WTC11 (cell line): ENCODE measurements around the gene ATP5PF. TPM values are rescaled to one million over a fixed set of nuclear protein-coding genes. Genes with fewer than 3 reads are reported as not detected.

Experiments used
- ATAC-seq: fragments of 200-7000 bp; cut with Tn5 transposase; 2 replicates; pipeline ENCODE4 v1.10.0; 2021; ENCODE audit warnings: mild to moderate bottlenecking, moderate library complexity
- CTCF ChIA-PET: fragments of 300-600 bp; sonication (Branson Sonifier 250); formaldehyde crosslinking; loops from one replicate; lab custom pipeline; 2021; ENCODE audit warnings: antibody characterized with exemption; lab: Charles Lee
- POLR2A ChIA-PET: fragments of 350-600 bp; sonication (Branson Sonifier 250); formaldehyde crosslinking; loops from one replicate; lab custom pipeline; 2021; ENCODE audit warnings: antibody characterized with exemption; lab: Charles Lee
- DNase-seq: peaks from one replicate; pipeline ENCODE4 v3.0.0; 2021; ENCODE audit warnings: low spot score
- H3K27ac Mint-ChIP-seq: 2 replicates; pipeline ENCODE4 v1.8.0; 2021; ENCODE audit warnings: mixed read lengths
- H3K27me3 Mint-ChIP-seq: 2 replicates; pipeline ENCODE4 v1.8.0; 2021; ENCODE audit warnings: low read depth, mild to moderate bottlenecking, moderate library complexity, mixed read lengths
- H3K36me3 Mint-ChIP-seq: 2 replicates; pipeline ENCODE4 v1.8.0; 2021; ENCODE audit warnings: mixed read lengths
- H3K4me1 Mint-ChIP-seq: 2 replicates; pipeline ENCODE4 v1.8.0; 2022; ENCODE audit warnings: mixed read lengths
- H3K4me3 Mint-ChIP-seq: 2 replicates; pipeline ENCODE4 v1.8.0; 2021; ENCODE audit warnings: mild to moderate bottlenecking, moderate library complexity, mixed read lengths
- H3K9me3 Mint-ChIP-seq: 2 replicates; pipeline ENCODE4 v1.8.0; 2021; ENCODE audit warnings: mixed read lengths
- ATF1 ChIP-seq: sonication (generic); formaldehyde crosslinking; IDR thresholded peaks from 2 replicates; pipeline ENCODE4 v1.8.1; 2023; ENCODE audit warnings: mild to moderate bottlenecking, moderate library complexity, missing genetic modification reagents
- CREB1 ChIP-seq: sonication (generic); formaldehyde crosslinking; IDR thresholded peaks from 2 replicates; pipeline ENCODE4 v1.8.0; 2023; ENCODE audit warnings: mild to moderate bottlenecking, missing genetic modification reagents
- CREM ChIP-seq: sonication (generic); formaldehyde crosslinking; IDR thresholded peaks from 2 replicates; pipeline ENCODE4 v1.8.1; 2022; ENCODE audit warnings: mild to moderate bottlenecking, missing genetic modification reagents, moderate library complexity
- ELF4 ChIP-seq: sonication (generic); formaldehyde crosslinking; IDR thresholded peaks from 2 replicates; pipeline ENCODE4 v1.8.1; 2022; ENCODE audit warnings: low read depth, mild to moderate bottlenecking, moderate library complexity, missing genetic modification reagents
- ESRRA ChIP-seq: sonication (generic); formaldehyde crosslinking; IDR thresholded peaks from 2 replicates; pipeline ENCODE4 v1.8.1; 2022; ENCODE audit warnings: mild to moderate bottlenecking, missing genetic modification reagents, borderline replicate concordance
- NR1H2 ChIP-seq: sonication (generic); formaldehyde crosslinking; IDR thresholded peaks from 2 replicates; pipeline ENCODE4 v1.9.0; 2021; ENCODE audit warnings: mild to moderate bottlenecking, moderate library complexity, missing genetic modification reagents
- OVOL2 ChIP-seq: fragments of 250-450 bp; sonication (Bioruptor Pico); IDR thresholded peaks from 2 replicates; pipeline ENCODE4 v1.9.0; 2021; ENCODE audit warnings: mild to moderate bottlenecking, borderline replicate concordance
- SMAD3 ChIP-seq: sonication (generic); formaldehyde crosslinking; IDR thresholded peaks from 2 replicates; pipeline ENCODE4 v1.8.0; 2022; ENCODE audit warnings: missing genetic modification reagents, mild to moderate bottlenecking, borderline replicate concordance
- SOX15 ChIP-seq: fragments of 250-450 bp; sonication (Bioruptor Pico); IDR thresholded peaks from 2 replicates; pipeline ENCODE4 v1.9.0; 2021; ENCODE audit warnings: mild to moderate bottlenecking
- SP1 ChIP-seq: sonication (generic); formaldehyde crosslinking; conservative IDR thresholded peaks from 2 replicates; pipeline ENCODE4 v1.8.1; 2022; ENCODE audit warnings: missing genetic modification reagents
- ZNF232 ChIP-seq: sonication (generic); formaldehyde crosslinking; IDR thresholded peaks from 2 replicates; pipeline ENCODE4 v1.8.0; 2022; ENCODE audit warnings: mild to moderate bottlenecking, missing genetic modification reagents
- ZNF317 ChIP-seq: sonication (generic); formaldehyde crosslinking; IDR thresholded peaks from 2 replicates; pipeline ENCODE4 v1.8.1; 2023; ENCODE audit warnings: low read depth, mild to moderate bottlenecking, moderate library complexity, missing genetic modification reagents, borderline replicate concordance
- ZNF396 ChIP-seq: fragments of 250-450 bp; sonication (Bioruptor Pico); IDR thresholded peaks from 2 replicates; pipeline ENCODE4 v1.8.0; 2021; ENCODE audit warnings: mild to moderate bottlenecking, moderate library complexity, borderline replicate concordance
- ZNF416 ChIP-seq: fragments of 250-450 bp; sonication (Bioruptor Pico); IDR thresholded peaks from 2 replicates; pipeline ENCODE4 v1.9.0; 2021; ENCODE audit warnings: mild to moderate bottlenecking, inconsistent platforms
- total RNA-seq: library from RNA; stranded (reverse); gene quantifications from 3 replicates; pipeline ENCODE4 v1.2.3, GENCODE V29; 2021
- TF ChIP-seq, protein P1 (sequence below): sonication (generic); formaldehyde crosslinking; IDR thresholded peaks from 2 replicates; pipeline ENCODE4 v1.8.0; 2023; ENCODE audit warnings: missing genetic modification reagents
- TF ChIP-seq, protein P2 (sequence below): sonication (generic); formaldehyde crosslinking; IDR thresholded peaks from 2 replicates; pipeline ENCODE4 v1.8.0; 2022; ENCODE audit warnings: mild to moderate bottlenecking, missing genetic modification reagents
- TF ChIP-seq, protein P3 (sequence below): sonication (generic); formaldehyde crosslinking; IDR thresholded peaks from 2 replicates; pipeline ENCODE4 v1.8.1; 2023; ENCODE audit warnings: mild to moderate bottlenecking, missing genetic modification reagents
- TF ChIP-seq, protein P4 (sequence below): sonication (generic); formaldehyde crosslinking; IDR thresholded peaks from 2 replicates; pipeline ENCODE4 v1.8.1; 2022; ENCODE audit warnings: mild to moderate bottlenecking, moderate library complexity, missing genetic modification reagents
- TF ChIP-seq, protein P5 (sequence below): sonication (generic); formaldehyde crosslinking; IDR thresholded peaks from 2 replicates; pipeline ENCODE4 v1.8.0; 2023; ENCODE audit warnings: mild to moderate bottlenecking, missing genetic modification reagents

ATP5PF gene
- total RNA-seq, 1 experiment from 2014 or later = 129 TPM

DNA sequence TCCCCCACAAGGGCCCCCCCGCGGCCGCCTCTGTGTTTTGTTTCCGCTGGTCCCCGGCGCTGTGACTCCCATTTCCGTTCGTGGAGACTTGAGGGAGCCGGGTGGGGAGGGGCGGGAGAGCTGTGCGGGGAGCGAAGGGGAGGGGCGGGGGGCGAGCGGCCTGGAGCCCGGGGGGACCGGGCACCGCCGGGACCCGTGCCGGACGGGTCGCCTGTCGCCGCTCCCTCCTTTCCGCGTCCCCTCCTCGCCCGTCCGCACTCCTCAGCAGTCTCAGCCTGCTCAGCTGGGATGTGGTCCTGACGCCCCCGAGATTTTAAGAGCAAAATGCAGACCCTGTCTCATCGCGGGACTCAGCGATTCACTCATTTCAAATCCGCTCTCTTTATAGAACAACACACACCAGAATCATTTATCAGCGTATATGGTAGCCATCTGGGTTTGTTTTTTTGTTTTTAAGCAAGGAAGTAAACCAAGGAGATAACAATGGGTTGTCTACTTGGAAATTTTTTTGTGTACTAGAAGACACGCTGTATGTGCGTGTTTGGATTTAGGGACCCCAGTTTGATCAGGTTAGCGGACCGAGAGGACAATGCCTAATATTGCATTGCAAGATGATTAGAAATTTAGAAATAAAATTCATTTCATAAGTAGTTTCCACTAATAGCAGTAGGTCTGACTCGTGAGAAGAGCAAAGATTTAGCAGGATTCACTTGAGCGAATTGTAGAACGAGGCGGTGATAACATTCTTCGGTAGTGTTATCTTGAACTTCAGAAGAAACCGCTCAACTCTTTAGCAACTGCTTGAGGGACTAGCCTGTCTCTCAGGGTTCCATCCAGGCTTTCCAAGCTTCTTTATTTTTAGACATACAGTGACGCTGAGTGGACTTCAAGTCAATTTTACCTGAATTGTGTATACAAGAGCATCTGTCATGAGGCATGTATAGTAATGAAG, 1.2 kb upstream of the ATP5PF start:
- peaks cover 19% of the 10 kb centered on the region for H3K4me1 Mint-ChIP-seq
- H3K9me3 Mint-ChIP-seq = no peaks in the 10 kb centered on the region
- H3K27ac Mint-ChIP-seq = peak overlapping the region; percentile 98
- ChIA-PET POLR2A (no interaction called here), CTCF (interaction anchor here (1.5 kb wide), 1 partner anchor 126 kb away, joined by 3 read pairs; no protein-coding TSS in a partner anchor)
- H3K4me3 Mint-ChIP-seq = peak overlapping the region; percentile 97
- H3K36me3 Mint-ChIP-seq = no peaks in the 10 kb centered on the region
- DNase-seq (no peak), ATAC-seq (peak; percentile 15)
- no peaks in the 10 kb centered on the region for H3K27me3 Mint-ChIP-seq
- no peak for TF ChIP-seq ZNF317 (CRISPR knock-in tag)
- TF ChIP-seq CREB1 (CRISPR knock-in tag) = no peak

DNA sequence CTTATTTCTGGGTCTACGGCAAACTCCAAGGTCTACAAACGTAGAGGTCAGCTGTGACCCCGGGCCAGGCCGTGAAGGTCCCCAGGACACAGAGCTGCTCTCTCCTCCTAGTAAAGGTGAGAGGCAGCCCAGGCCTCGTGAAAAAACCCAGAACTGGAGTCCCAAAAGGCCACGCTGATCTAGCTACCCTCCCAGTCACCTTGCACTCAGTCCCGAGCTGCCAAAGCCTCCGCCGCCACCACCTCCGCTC, 125 bp downstream of the ATP5PF start:
- ChIA-PET CTCF (interaction anchor here (0.6 to 1.5 kb wide), 3 partner anchors 67 to 128 kb away, joined by 3 read pairs; no protein-coding TSS in a partner anchor), POLR2A (interaction anchor here (0.7 kb wide), 1 partner anchor 127 kb away, joined by 3 read pairs; no protein-coding TSS in a partner anchor)
- H3K9me3 Mint-ChIP-seq = no peaks in the 10 kb centered on the region
- TF ChIP-seq ESRRA (CRISPR knock-in tag) (0 out of 2 replicates have a peak, but pooled peaks have one; percentile 9), ZNF232 (CRISPR knock-in tag) (0 out of 2 replicates have a peak, but pooled peaks have one; percentile 46), SOX15 (CRISPR knock-in tag) (no peak), OVOL2 (CRISPR knock-in tag) (no peak), ELF4 (CRISPR knock-in tag) (no peak), ZNF416 (CRISPR knock-in tag) (no peak), SP1 (CRISPR knock-in tag) (no peak), SMAD3 (CRISPR knock-in tag) (peak; percentile 75; the same call in 1 of the 2 replicates)
- TF ChIP-seq, protein P1, sequence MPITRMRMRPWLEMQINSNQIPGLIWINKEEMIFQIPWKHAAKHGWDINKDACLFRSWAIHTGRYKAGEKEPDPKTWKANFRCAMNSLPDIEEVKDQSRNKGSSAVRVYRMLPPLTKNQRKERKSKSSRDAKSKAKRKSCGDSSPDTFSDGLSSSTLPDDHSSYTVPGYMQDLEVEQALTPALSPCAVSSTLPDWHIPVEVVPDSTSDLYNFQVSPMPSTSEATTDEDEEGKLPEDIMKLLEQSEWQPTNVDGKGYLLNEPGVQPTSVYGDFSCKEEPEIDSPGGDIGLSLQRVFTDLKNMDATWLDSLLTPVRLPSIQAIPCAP (CRISPR knock-in tag) = no peak
- TF ChIP-seq, protein P2, sequence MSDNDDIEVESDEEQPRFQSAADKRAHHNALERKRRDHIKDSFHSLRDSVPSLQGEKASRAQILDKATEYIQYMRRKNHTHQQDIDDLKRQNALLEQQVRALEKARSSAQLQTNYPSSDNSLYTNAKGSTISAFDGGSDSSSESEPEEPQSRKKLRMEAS = no peak
- TF ChIP-seq, protein P3, sequence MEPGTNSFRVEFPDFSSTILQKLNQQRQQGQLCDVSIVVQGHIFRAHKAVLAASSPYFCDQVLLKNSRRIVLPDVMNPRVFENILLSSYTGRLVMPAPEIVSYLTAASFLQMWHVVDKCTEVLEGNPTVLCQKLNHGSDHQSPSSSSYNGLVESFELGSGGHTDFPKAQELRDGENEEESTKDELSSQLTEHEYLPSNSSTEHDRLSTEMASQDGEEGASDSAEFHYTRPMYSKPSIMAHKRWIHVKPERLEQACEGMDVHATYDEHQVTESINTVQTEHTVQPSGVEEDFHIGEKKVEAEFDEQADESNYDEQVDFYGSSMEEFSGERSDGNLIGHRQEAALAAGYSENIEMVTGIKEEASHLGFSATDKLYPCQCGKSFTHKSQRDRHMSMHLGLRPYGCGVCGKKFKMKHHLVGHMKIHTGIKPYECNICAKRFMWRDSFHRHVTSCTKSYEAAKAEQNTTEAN (CRISPR knock-in tag) = no peak
- TF ChIP-seq, protein P4, sequence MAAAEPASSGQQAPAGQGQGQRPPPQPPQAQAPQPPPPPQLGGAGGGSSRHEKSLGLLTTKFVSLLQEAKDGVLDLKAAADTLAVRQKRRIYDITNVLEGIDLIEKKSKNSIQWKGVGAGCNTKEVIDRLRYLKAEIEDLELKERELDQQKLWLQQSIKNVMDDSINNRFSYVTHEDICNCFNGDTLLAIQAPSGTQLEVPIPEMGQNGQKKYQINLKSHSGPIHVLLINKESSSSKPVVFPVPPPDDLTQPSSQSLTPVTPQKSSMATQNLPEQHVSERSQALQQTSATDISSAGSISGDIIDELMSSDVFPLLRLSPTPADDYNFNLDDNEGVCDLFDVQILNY (CRISPR knock-in tag) = 0 out of 2 replicates have a peak, but pooled peaks have one; percentile 9
- TF ChIP-seq, all 79 proteins: peak for 4
- Mint-ChIP-seq H3K27me3 (no peaks in the 10 kb centered on the region), H3K27ac (peak overlapping the region; percentile 100), H3K36me3 (peaks cover 6% of the 10 kb centered on the region), H3K4me1 (peaks cover 19% of the 10 kb centered on the region), H3K4me3 (peak overlapping the region; percentile 100)
- DNase-seq = no peak
- ATAC-seq = no peak

DNA sequence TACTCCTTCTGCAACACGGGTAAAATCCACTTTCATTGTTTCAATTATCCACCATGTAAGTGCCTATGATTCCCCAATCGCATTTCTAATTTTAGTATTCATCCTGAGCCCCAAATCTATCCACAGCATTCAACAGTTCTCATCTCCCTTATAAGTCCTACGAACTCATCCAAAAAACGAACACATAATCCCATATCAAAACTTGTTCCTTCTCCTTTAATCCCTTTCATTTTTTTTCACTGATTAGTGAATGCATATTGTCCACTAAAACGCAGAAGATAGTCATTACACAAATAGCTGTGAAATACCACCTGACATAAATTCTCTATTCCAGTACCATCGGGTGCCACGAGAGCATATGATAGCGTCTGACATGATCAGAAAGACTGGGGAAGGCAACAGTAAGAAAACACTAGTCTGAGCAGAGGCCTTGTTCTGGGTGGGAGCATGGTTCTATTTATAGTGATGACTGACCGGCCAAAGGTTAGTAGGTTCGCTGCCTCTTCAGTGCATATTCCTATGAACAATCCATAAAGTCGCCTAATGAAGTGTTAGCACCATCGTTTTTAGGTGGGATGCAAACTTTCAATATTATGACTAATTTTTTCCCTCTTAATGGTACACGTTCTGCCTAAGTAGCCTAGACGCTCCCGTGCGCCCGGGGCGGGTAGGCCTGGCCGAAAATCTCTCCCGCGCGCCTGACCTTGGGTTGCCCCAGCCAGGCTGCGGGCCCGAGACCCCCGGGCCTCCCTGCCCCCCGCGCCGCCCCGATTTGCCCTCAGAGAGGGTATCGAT, 648 bp downstream of the ATP5PF start:
- no peaks in the 10 kb centered on the region for H3K27me3 Mint-ChIP-seq
- ChIA-PET POLR2A (interaction anchor here (0.7 kb wide), 1 partner anchor 126 kb away, joined by 3 read pairs; no protein-coding TSS in a partner anchor), CTCF (interaction anchor here (1.5 kb wide), 2 partner anchors 68 to 128 kb away, joined by 3 read pairs; no protein-coding TSS in a partner anchor)
- H3K4me3 Mint-ChIP-seq = peak overlapping the region; percentile 100
- H3K27ac Mint-ChIP-seq = peak overlapping the region; percentile 100
- DNase-seq (peak; percentile 16), ATAC-seq (no peak)
- peaks cover 19% of the 10 kb centered on the region for H3K4me1 Mint-ChIP-seq
- H3K9me3 Mint-ChIP-seq = no peaks in the 10 kb centered on the region
- H3K36me3 Mint-ChIP-seq = peaks cover 11% of the 10 kb centered on the region
- TF ChIP-seq ESRRA (CRISPR knock-in tag) (no peak), ATF1 (no peak), ZNF396 (CRISPR knock-in tag) (no peak), CREM (no peak), NR1H2 (CRISPR knock-in tag) (no peak)
- TF ChIP-seq, protein P5, sequence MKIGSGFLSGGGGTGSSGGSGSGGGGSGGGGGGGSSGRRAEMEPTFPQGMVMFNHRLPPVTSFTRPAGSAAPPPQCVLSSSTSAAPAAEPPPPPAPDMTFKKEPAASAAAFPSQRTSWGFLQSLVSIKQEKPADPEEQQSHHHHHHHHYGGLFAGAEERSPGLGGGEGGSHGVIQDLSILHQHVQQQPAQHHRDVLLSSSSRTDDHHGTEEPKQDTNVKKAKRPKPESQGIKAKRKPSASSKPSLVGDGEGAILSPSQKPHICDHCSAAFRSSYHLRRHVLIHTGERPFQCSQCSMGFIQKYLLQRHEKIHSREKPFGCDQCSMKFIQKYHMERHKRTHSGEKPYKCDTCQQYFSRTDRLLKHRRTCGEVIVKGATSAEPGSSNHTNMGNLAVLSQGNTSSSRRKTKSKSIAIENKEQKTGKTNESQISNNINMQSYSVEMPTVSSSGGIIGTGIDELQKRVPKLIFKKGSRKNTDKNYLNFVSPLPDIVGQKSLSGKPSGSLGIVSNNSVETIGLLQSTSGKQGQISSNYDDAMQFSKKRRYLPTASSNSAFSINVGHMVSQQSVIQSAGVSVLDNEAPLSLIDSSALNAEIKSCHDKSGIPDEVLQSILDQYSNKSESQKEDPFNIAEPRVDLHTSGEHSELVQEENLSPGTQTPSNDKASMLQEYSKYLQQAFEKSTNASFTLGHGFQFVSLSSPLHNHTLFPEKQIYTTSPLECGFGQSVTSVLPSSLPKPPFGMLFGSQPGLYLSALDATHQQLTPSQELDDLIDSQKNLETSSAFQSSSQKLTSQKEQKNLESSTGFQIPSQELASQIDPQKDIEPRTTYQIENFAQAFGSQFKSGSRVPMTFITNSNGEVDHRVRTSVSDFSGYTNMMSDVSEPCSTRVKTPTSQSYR (CRISPR knock-in tag) = no peak
